Measurements from ENCODE around the gene KCNF1.

KCNF1 gene

DNA sequence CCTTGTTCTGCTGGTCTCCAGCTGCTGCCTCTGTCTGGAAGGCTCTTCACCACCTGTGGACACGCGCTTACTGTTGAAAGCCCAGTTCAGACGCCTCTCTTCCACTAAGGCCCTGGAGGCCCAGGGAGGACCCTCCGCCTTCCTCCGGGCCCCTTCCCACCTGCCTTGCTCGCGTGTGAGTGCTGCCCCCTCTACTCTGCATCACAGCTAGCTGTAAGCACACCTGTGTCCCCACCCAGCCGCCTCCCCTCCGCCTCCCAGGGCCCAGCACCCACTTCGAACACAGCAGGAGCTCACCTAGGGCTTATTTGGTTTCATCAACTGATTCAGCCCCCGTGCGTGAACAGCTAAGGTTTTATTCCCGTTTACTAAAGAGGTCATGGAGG, 49.7 kb downstream of the KCNF1 start:
- H3K4me3 ChIP-seq (ENCODE audit: low read depth, low read length), result no peak overlapping the region

DNA sequence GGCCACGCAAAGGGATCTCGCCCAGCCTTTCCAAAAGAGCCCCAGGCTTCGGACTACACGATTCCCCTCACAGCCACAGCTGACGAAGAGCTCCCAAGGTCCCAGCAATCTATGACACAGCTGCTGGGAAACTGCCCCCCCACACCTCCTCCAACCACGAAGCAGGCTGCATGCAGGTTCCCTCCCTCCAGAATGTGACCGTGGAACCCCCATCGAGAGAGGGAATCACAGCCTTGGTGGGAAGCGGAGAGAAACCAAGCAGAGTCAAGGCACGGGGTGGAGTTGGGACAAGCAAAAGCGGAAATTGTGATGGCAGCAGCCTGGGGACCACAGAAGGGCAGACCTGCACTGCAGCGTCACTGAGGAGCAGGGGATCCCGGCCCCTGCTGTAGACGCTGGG, 50.3 kb downstream of the KCNF1 start:
- no peak overlapping the region for H3K4me3 ChIP-seq (ENCODE audit: low read depth, low read length)

DNA sequence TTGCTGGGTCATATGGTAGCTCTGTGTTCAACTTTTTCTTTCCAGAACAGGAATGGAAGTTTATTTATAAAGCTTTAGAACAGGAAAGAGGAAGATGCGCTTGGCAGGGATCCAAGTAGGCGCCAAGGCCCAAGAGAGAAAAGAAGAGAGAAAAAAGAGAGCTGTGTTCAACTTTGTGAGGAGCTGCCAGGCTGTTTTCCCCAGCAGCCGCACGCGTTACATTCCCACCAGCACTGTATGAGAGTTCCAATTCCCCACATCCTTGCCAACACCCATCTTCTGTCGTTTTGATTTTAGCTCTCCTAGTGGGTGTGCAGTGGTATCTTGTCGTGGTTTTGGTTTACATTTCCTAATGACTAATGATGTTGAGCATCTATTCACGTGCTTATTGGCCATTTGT, 51.4 kb downstream of the KCNF1 start:
- H3K4me3 ChIP-seq (ENCODE audit: low read depth, low read length), result no peak overlapping the region

All from iPS-11a (cell line).